Suprapubic skin (tissue), 3 donors: ENCODE data around the gene HOXA1.

Experiments used
- POLR2A ChIP-seq, 2 donors: fragments of 450-650 bp; IDR thresholded peaks; one replicate each; pipeline ENCODE4 v1.6.1; 2017; ENCODE audit warnings: antibody characterized with exemption in 2 of 2, mild to moderate bottlenecking in 2 of 2, moderate library complexity in 2 of 2
- TF ChIP-seq, protein P1 (sequence below), 2 donors: fragments of 200-600 bp in 1 of 2; fragments of 450-650 bp in 1 of 2; sonication (generic) in 1 of 2; IDR thresholded peaks; one replicate each; pipeline ENCODE4 v1.5.1; 2016 to 2019; ENCODE audit warnings: antibody characterized with exemption in 2 of 2, mild to moderate bottlenecking in 1 of 2, moderate library complexity in 1 of 2

- TF ChIP-seq, protein P1, sequence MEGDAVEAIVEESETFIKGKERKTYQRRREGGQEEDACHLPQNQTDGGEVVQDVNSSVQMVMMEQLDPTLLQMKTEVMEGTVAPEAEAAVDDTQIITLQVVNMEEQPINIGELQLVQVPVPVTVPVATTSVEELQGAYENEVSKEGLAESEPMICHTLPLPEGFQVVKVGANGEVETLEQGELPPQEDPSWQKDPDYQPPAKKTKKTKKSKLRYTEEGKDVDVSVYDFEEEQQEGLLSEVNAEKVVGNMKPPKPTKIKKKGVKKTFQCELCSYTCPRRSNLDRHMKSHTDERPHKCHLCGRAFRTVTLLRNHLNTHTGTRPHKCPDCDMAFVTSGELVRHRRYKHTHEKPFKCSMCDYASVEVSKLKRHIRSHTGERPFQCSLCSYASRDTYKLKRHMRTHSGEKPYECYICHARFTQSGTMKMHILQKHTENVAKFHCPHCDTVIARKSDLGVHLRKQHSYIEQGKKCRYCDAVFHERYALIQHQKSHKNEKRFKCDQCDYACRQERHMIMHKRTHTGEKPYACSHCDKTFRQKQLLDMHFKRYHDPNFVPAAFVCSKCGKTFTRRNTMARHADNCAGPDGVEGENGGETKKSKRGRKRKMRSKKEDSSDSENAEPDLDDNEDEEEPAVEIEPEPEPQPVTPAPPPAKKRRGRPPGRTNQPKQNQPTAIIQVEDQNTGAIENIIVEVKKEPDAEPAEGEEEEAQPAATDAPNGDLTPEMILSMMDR (IDR thresholded peaks at IDR 0.05) = no peak
- no peak for TF ChIP-seq POLR2A (IDR thresholded peaks at IDR 0.05)
Measured at GRCh38 chr7:27117887-27118491, 22.2 kb upstream of the HOXA1 start.
